HCT116 (cell line): Measurements from ENCODE around the gene SERF2. TPM values are rescaled to one million over a fixed set of nuclear protein-coding genes. Genes with fewer than 3 reads are reported as not detected.
A peak's percentile ranks its signal among the peaks of the same experiment; 100 is the strongest.
"Not testable (repeated sequence)": the region's sequence is repeated elsewhere in the genome, so short reads cannot be mapped to it uniquely, and the experiment has no call there.

Source experiments
- ATAC-seq: fragments of 200-7000 bp; cut with Tn5 transposase; 2 replicates; pipeline ENCODE4 v1.9.1; 2020; ENCODE audit warnings: mild to moderate bottlenecking, moderate library complexity
- BruUV-seq: library from RNA; stranded (reverse); fragments of 400-500 nt; replicated peaks from 2 replicates; lab custom pipeline; 2021; lab: Mats Ljungman, UMichigan
- CTCF ChIA-PET: fragments of 300-600 bp; sonication (Branson Sonifier 250); formaldehyde crosslinking; loops from one replicate; lab custom pipeline; 2021; ENCODE audit warnings: antibody characterized with exemption; lab: Charles Lee
- POLR2A ChIA-PET: fragments of 300-600, 350-600 bp; sonication (Branson Sonifier 250); formaldehyde crosslinking; loops from one replicate; lab custom pipeline; 2021; ENCODE audit warnings: antibody characterized with exemption; lab: Charles Lee
- RAD21 ChIA-PET, 2 experiments: fragments of 300-600 bp; sonication (Branson Sonifier 250); formaldehyde crosslinking; loops; one replicate each; lab custom pipeline; 2023; ENCODE audit warnings: low total read pairs in 2 of 2; ENCODE audit not compliant: uncharacterized antibody in 2 of 2, unreplicated experiment in 2 of 2, low non-redundant PET in 1 of 2; lab: Charles Lee
- DNase-seq: peaks from one replicate; pipeline ENCODE4 v3.0.0-alpha.2; 2010; ENCODE audit warnings: low read depth, low spot score
- H2AFZ ChIP-seq: fragments of 200-600 bp; shearing (Covaris generic), sonication (generic); 2 replicates; pipeline ENCODE4 v1.6.1; 2017; ENCODE audit warnings: low read depth, mixed run types, mixed read lengths, antibody characterized with exemption, low read length; ENCODE audit not compliant: poor library complexity, severe bottlenecking
- H3K27ac ChIP-seq: 2 replicates; pipeline ENCODE4 v1.5.1; 2012; ENCODE audit warnings: low read depth, low read length
- H3K27me3 ChIP-seq: fragments of 200-600 bp; sonication (generic); 2 replicates; pipeline ENCODE4 v1.6.1; 2016; ENCODE audit warnings: mixed run types, low read length, mixed read lengths; ENCODE audit not compliant: insufficient read depth
- H3K36me3 ChIP-seq, 2 experiments: fragments of 200-500 bp in 1 of 2; fragments of 200-600 bp in 1 of 2; sonication (Bioruptor generic) in 1 of 2; sonication (generic) in 1 of 2; 2 replicates each; pipeline versions ENCODE4 v1.5.1 to v1.6.1; 2014 to 2016; ENCODE audit warnings: low read length in 2 of 2, inconsistent platforms in 1 of 2, mixed read lengths in 1 of 2, mixed run types in 1 of 2; ENCODE audit not compliant: insufficient read depth in 2 of 2, control insufficient read depth in 1 of 2
- H3K4me1 ChIP-seq, 2 experiments: fragments of 200-600 bp in 1 of 2; sonication (generic) in 1 of 2; 2 replicates each; pipeline versions ENCODE4 v1.5.1 to v1.6.1; 2012 to 2017; ENCODE audit warnings: low read length in 2 of 2, inconsistent platforms in 1 of 2, mild to moderate bottlenecking in 1 of 2, mixed read lengths in 1 of 2, mixed run types in 1 of 2, moderate library complexity in 1 of 2; ENCODE audit not compliant: insufficient read depth in 2 of 2, control insufficient read depth in 1 of 2
- H3K4me2 ChIP-seq: fragments of 200-600 bp; sonication (generic); 2 replicates; pipeline ENCODE4 v1.6.1; 2017; ENCODE audit warnings: mixed run types, low read length, mixed read lengths
- H3K4me3 ChIP-seq, 2 experiments: fragments of 200-600 bp in 1 of 2; sonication (generic) in 1 of 2; replicated peaks in 1 of 2; 2 replicates each; pipeline ENCODE4 v1.5.1; 2011 to 2016; ENCODE audit warnings: low read length in 2 of 2, control low read depth in 1 of 2, low read depth in 1 of 2, mild to moderate bottlenecking in 1 of 2, mixed read lengths in 1 of 2, mixed run types in 1 of 2
- H3K79me2 ChIP-seq: fragments of 200-600 bp; sonication (generic); 2 replicates; pipeline ENCODE4 v1.6.1; 2017; ENCODE audit warnings: mild to moderate bottlenecking, mixed run types, low read length, moderate library complexity, mixed read lengths; ENCODE audit not compliant: insufficient read depth
- H3K9ac ChIP-seq: fragments of 200-600 bp; sonication (generic); 2 replicates; pipeline ENCODE4 v1.6.1; 2016; ENCODE audit warnings: low read length, mixed read lengths
- H3K9me2 ChIP-seq: fragments of 200-600 bp; sonication (generic), shearing (Covaris generic); 2 replicates; pipeline ENCODE4 v1.6.1; 2017; ENCODE audit warnings: mixed run types, mild to moderate bottlenecking, moderate library complexity; ENCODE audit not compliant: insufficient read depth
- H3K9me3 ChIP-seq, 2 experiments: fragments of 200-500 bp in 1 of 2; fragments of 200-600 bp in 1 of 2; sonication (Bioruptor generic) in 1 of 2; sonication (generic) in 1 of 2; 2 replicates each; pipeline ENCODE4 v1.6.1; 2014 to 2017; ENCODE audit warnings: low read length in 2 of 2, mixed read lengths in 2 of 2, inconsistent platforms in 1 of 2, low read depth in 1 of 2, mild to moderate bottlenecking in 1 of 2, mixed run types in 1 of 2, moderate library complexity in 1 of 2; ENCODE audit not compliant: control insufficient read depth in 1 of 2, insufficient read depth in 1 of 2
- H4K20me1 ChIP-seq: fragments of 200-600 bp; sonication (generic), shearing (Covaris generic); 2 replicates; pipeline ENCODE4 v1.6.1; 2017; ENCODE audit warnings: mixed run types, mild to moderate bottlenecking, moderate library complexity; ENCODE audit not compliant: insufficient read depth
- CBX3 ChIP-seq: IDR thresholded peaks from 2 replicates; pipeline ENCODE4 v1.6.1; 2012; ENCODE audit warnings: low read depth
- CTCF ChIP-seq, 3 experiments: fragments of 200-600 bp in 1 of 3; sonication (generic) in 1 of 3; IDR thresholded peaks in 2 of 3; conservative IDR thresholded peaks in 1 of 3; 2 replicates each; pipeline ENCODE4 v1.5.1; 2012 to 2017; ENCODE audit warnings: low read depth in 2 of 3, low read length in 2 of 3, antibody characterized with exemption in 1 of 3, borderline replicate concordance in 1 of 3, control low read depth in 1 of 3, mild to moderate bottlenecking in 1 of 3, mixed read lengths in 1 of 3, mixed run types in 1 of 3, moderate library complexity in 1 of 3; ENCODE audit not compliant: insufficient read depth in 1 of 3
- intact Hi-C: fragments of 100-400 bp; cut with micrococcal nuclease; formaldehyde crosslinking; loops from 2 replicates; pipeline ENCODE4 v1.10.0; 2022
- total RNA-seq: library from RNA; stranded (reverse); gene quantifications from one replicate; pipeline ENCODE4 v1.2.1, GENCODE V29; 2021; ENCODE audit not compliant: unreplicated experiment

Gene SERF2
- total RNA-seq, 1 experiment from 2014 or later: 656 TPM

- TF ChIP-seq CTCF (IDR thresholded peaks at IDR 0.05 in 2 of 3, conservative IDR thresholded peaks at IDR 0.05 in 1 of 3; ENCODE audit: borderline replicate concordance in 1 of 3, insufficient read depth in 1 of 3, low read depth in 2 of 3, low read length in 2 of 3) (no peak), CBX3 (peak; percentile 87)
Measured at GRCh38 chr15:43824302-43825246, 32.5 kb downstream of the SERF2 start, which contains the start of gene MFAP1 (continued).

GRCh38 chr15:43825305-43825704 is 33.2 kb downstream of the SERF2 start:
- H3K27ac ChIP-seq, CTCF ChIA-PET, H4K20me1 ChIP-seq: not testable (repeated sequence)

More at GRCh38 chr15:43825305-43825704, 33.2 kb downstream of the SERF2 start:
- DNase-seq, BruUV-seq, H2AFZ ChIP-seq, intact Hi-C loops, RAD21 ChIA-PET, H3K9me3 ChIP-seq, ATAC-seq, H3K9me2 ChIP-seq, H3K27me3 ChIP-seq: not testable (repeated sequence)
- peak overlapping the region; percentile 83 for H3K9ac ChIP-seq
- H3K79me2 ChIP-seq: peaks cover 75% of the 10 kb centered on the region
- peak overlapping the region; percentile 89; the same call in 1 of the 2 replicates for H3K4me2 ChIP-seq
- POLR2A ChIA-PET: interaction anchor here (1.1 kb wide), 1 partner anchor 11 kb away, joined by 3 read pairs; no protein-coding TSS in a partner anchor
- H3K4me1 ChIP-seq: peaks cover 15 to 41% of the 10 kb centered on the region in 2 experiments
- peak overlapping the region; percentile 73 to 90; a peak in 2 of 4 replicates for H3K4me3 ChIP-seq
- peaks cover 10 to 18% of the 10 kb centered on the region in 2 experiments for H3K36me3 ChIP-seq
